Activated CD4-positive, alpha-beta T cell treated with anti-CD3 and anti-CD28 coated beads, Interleukin-2, amount 10 ng/mL, durations not matched to agents 7 days and 5 days (primary cell): ENCODE measurements around the gene IL3. TPM values are rescaled to one million over a fixed set of nuclear protein-coding genes. Genes with fewer than 3 reads are reported as not detected.

Experiments used
- CTCF ChIA-PET: fragments of 350-600 bp; sonication (Branson Sonifier 250); formaldehyde crosslinking; loops from one replicate; lab custom pipeline; 2021; ENCODE audit warnings: antibody characterized with exemption; lab: Charles Lee
- POLR2A ChIA-PET: fragments of 350-600 bp; sonication (Branson Sonifier 250); formaldehyde crosslinking; loops from one replicate; lab custom pipeline; 2021; ENCODE audit warnings: antibody characterized with exemption; lab: Charles Lee
- DNase-seq: peaks from one replicate; pipeline ENCODE4 v3.0.0-alpha.2; 2020
- H3K27ac Mint-ChIP-seq: one replicate; pipeline ENCODE4 v1.8.0; 2021; ENCODE audit warnings: mild to moderate bottlenecking, moderate library complexity, mixed read lengths
- H3K27me3 Mint-ChIP-seq: one replicate; pipeline ENCODE4 v1.8.0; 2021; ENCODE audit warnings: mixed read lengths
- H3K36me3 Mint-ChIP-seq: one replicate; pipeline ENCODE4 v1.8.0; 2021; ENCODE audit warnings: low read depth, mixed read lengths
- H3K4me1 Mint-ChIP-seq: one replicate; pipeline ENCODE4 v1.8.0; 2021; ENCODE audit warnings: mixed read lengths
- H3K4me3 Mint-ChIP-seq: one replicate; pipeline ENCODE4 v1.8.0; 2021; ENCODE audit warnings: mild to moderate bottlenecking, moderate library complexity, mixed read lengths
- H3K9me3 Mint-ChIP-seq: one replicate; pipeline ENCODE4 v1.8.0; 2021; ENCODE audit warnings: mixed read lengths
- total RNA-seq, 2 experiments: library from RNA; stranded (reverse); gene quantifications; one replicate each; pipeline ENCODE4 v1.2.3, GENCODE V29; 2021

The IL3 gene, protein sequence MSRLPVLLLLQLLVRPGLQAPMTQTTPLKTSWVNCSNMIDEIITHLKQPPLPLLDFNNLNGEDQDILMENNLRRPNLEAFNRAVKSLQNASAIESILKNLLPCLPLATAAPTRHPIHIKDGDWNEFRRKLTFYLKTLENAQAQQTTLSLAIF
- total RNA-seq, result under 1 TPM; 0.20 to 0.40 TPM

DNA sequence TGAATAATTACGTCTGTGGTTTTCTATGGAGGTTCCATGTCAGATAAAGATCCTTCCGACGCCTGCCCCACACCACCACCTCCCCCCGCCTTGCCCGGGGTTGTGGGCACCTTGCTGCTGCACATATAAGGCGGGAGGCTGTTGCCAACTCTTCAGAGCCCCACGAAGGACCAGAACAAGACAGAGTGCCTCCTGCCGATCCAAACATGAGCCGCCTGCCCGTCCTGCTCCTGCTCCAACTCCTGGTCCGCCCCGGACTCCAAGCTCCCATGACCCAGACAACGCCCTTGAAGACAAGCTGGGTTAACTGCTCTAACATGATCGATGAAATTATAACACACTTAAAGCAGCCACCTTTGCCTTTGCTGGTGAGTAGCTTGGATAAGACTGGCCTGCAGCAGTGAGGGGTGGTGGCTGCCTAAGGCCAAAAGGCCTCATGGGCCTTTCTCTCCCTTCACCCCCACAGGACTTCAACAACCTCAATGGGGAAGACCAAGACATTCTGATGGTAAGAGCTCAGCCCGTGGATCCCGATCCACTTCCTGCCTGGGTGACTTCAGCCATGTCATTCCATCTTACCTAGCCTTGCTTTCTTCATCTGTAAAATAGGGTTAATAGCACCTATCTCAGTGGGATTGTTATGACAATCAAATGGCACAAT is at the start of gene IL3:
IL3 (plus strand) TSS at position 155 of the 661 bp plus-strand sequence; CDS start at position 207, 52 bp downstream.
- Mint-ChIP-seq H3K4me1 (peaks cover 69% of the 10 kb centered on the region), H3K4me3 (no peak within 1 kb of the TSS), H3K36me3 (no peaks in the 10 kb centered on the region), H3K27ac (peak within 1 kb of the TSS; percentile 25), H3K9me3 (no peaks in the 10 kb centered on the region), H3K27me3 (peaks cover 3% of the 10 kb centered on the region)
- ChIA-PET POLR2A (no interaction called here), CTCF (interaction anchor here (1.2 to 4.3 kb wide), 6 partner anchors 14 to 471 kb away, joined by 3 to 14 read pairs (median 4); no protein-coding TSS in a partner anchor)
- no peak for DNase-seq

DNA sequence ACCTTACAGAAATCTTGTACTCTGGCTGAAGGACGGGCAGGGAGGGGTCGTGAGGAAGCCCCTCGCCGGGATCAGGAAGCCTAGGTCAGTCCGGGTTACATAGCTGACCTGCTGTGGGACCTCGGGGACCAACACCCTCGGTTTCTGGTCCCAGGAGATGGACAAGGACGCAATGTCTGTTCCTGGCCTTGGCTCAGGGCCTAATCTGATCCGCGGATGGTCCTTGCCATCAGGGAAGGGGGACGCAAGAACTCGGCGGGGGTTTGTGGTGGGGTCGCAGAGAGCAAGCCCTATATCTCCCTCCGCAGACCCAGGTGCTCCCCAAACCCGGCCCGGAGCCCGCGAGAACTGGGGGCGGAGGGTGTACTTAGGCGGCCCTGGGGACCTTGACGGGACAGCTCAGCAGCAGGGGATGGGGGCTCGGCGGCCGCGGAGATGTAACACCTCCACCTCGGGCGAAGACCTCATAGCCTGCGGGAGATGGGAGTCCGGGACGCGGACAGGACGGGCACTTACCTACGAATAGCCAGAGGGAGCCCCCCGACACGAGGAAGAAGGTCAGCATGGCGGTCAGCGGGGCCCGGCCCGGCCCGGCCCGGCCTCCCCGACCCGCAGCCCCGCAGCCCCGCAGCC is 49.4 kb upstream of the IL3 start:
- Mint-ChIP-seq H3K27me3 (peaks cover 65% of the 10 kb centered on the region), H3K9me3 (no peaks in the 10 kb centered on the region), H3K4me1 (peaks cover 30% of the 10 kb centered on the region), H3K27ac (no peak overlapping the region), H3K4me3 (peak overlapping the region; percentile 65), H3K36me3 (peaks cover 4% of the 10 kb centered on the region)
- no peak for DNase-seq
- ChIA-PET POLR2A (no interaction called here), CTCF (interaction anchor here (1.9 to 2.2 kb wide), 2 partner anchors 52 to 422 kb away, joined by 5 to 10 read pairs; no protein-coding TSS in a partner anchor)

DNA sequence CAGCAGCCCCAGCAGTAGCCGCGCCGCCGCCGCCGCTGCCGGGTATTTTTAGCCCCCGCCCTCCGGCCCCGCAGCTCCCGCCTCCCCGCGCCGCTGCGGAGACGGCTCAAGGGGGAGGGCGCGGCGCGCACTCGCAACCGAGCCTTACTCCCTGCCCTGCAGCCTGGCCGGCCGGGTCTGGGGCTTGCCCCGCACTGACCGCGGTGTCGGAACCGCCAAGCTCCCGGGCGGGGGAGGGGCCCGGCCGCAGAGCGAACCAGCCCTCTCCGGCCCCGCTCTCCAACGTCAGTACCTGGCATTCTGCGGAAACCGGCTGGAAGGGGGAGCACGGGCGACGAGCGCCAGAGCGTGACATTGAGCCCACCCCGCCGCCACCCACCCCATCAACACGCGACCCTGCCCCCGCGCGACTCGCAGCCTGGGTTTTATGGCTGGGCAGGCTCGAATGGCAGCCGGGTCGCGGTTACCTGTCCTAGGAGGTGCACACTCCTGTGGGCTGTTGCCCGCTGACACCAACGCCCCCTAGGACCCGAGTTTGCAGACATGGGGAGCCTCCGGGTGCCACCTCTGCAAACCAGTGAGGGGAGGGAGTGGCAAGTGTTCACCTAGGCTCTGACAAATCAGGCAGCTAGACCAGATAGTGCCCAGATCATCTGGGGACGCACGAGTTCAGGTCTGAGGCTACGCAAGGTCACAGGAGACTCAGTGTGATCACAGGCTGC is 48.7 kb upstream of the IL3 start, which contains the start of gene ACSL6:
ACSL6 (minus strand) TSS at position 37 of the 722 bp plus-strand sequence. CDS start 105 bp downstream, outside the sequence.
- Mint-ChIP-seq H3K36me3 (peaks cover 4% of the 10 kb centered on the region), H3K27ac (no peak within 1 kb of the TSS), H3K4me1 (peaks cover 37% of the 10 kb centered on the region), H3K4me3 (peak within 1 kb of the TSS; percentile 65), H3K27me3 (peaks cover 72% of the 10 kb centered on the region), H3K9me3 (no peaks in the 10 kb centered on the region)
- POLR2A ChIA-PET, result no interaction called here
- CTCF ChIA-PET, result no interaction called here
- peak; percentile 39 for DNase-seq

DNA sequence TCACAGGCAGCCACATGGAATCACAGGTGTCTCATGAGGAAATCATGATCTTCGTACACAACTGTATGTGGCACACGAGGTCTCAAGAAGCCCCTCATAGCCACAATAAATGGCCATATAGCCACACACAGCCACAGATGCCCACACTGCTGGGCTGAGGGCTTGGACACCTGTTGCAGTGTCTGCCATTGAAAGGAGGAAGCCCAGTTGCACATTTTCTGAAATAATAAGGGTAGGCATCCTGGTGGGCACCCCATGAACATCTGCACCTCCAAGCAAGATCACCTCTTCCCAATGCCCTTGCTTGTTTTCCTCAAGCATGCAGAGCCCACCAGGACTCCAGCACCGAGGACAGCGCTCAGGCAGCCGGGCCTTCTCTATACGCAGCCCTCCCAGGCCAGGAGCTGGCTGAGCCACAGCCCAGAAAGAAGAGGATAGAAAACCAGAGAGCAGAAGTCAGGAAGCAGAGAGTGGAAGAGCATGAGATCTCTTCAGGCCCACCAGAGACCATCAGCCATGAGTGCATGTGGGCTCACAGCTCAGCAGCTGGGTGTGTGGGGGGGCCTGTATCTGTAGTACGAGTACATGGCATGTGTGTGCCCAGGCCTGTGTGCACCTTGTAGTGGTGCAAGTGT is 48.0 kb upstream of the IL3 start:
- peak; percentile 46 for DNase-seq
- peaks cover 42% of the 10 kb centered on the region for H3K4me1 Mint-ChIP-seq
- H3K27me3 Mint-ChIP-seq, result peaks cover 79% of the 10 kb centered on the region
- ChIA-PET CTCF (interaction anchor here (1.3 kb wide), 1 partner anchor 50 kb away, joined by 3 read pairs; no protein-coding TSS in a partner anchor), POLR2A (interaction anchor here (0.6 kb wide), 1 partner anchor 749 kb away, joined by 3 read pairs; the partner anchor contains the start of gene CDC42SE2)
- H3K27ac Mint-ChIP-seq, result no peak overlapping the region
- peaks cover 4% of the 10 kb centered on the region for H3K36me3 Mint-ChIP-seq
- peak overlapping the region; percentile 54 for H3K4me3 Mint-ChIP-seq
- H3K9me3 Mint-ChIP-seq, result no peaks in the 10 kb centered on the region

DNA sequence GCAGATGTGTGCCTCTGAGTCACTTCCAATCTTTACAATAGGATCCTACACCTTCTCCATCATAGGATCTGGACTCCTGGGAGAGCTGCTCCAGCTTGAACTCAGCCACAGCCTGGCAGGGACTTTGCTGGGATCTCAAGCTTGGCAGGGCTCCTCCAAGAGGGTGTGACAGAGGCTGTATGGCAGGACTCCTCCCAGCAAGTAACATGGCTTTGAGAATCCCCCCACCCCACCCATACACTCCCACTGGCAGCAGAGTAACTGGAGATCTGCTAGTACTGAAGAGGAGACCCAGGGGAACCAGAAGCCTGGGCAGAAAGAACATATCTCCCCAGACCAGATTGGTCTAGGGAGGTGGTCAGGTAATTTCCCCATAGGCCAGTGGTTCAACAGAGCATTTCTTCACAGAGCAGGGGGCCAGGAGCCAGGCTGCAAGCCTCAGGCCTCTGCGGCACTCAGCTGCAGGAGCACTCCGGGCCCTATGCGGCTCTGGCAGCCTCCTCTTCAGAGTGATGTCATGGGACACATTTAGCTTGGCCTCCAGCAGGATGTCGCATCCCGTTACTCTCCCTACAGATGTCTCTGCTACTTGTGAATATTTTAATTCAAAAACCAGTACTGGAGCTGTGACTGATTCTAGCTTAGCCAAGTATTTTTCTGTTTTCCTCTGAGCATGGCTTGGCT is 47.3 kb upstream of the IL3 start:
- CTCF ChIA-PET, result interaction anchor here (0.5 to 1.3 kb wide), 3 partner anchors 12 to 752 kb away, joined by 3 to 4 read pairs (median 3); no protein-coding TSS in a partner anchor
- H3K4me3 Mint-ChIP-seq, result no peak overlapping the region
- H3K27me3 Mint-ChIP-seq, result peaks cover 86% of the 10 kb centered on the region
- H3K4me1 Mint-ChIP-seq, result peaks cover 42% of the 10 kb centered on the region
- no peak for DNase-seq
- H3K36me3 Mint-ChIP-seq, result peaks cover 4% of the 10 kb centered on the region
- no peaks in the 10 kb centered on the region for H3K9me3 Mint-ChIP-seq
- no peak overlapping the region for H3K27ac Mint-ChIP-seq
- POLR2A ChIA-PET, result interaction anchor here (0.6 kb wide), 1 partner anchor 749 kb away, joined by 3 read pairs; the partner anchor contains the start of gene CDC42SE2

DNA sequence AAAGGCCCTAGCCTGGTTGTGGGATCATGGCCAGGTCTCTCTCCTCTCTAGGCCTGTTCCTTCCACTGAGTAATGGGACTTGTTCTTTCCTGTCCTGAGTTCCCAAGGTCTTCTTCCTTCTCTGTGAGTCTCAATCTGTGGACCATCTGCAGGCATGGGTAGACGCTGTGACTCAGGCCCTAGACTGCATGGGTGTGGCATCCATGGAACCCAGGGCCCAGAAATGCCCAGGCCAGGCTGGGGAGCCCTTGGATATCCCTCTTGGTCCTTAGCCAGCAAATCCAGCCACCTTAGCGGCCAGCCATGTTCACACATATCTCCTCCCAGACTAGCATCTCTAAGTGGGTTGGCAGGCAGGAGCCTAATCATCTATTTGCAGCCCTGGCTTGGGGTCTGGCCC is 46.7 kb upstream of the IL3 start:
- no peak for DNase-seq
- H3K27me3 Mint-ChIP-seq, result peaks cover 84% of the 10 kb centered on the region
- no peak overlapping the region for H3K4me3 Mint-ChIP-seq
- no peaks in the 10 kb centered on the region for H3K9me3 Mint-ChIP-seq
- ChIA-PET CTCF (interaction anchor here (0.5 to 1.3 kb wide), 3 partner anchors 13 to 752 kb away, joined by 3 to 4 read pairs (median 3); no protein-coding TSS in a partner anchor), POLR2A (no interaction called here)
- peaks cover 43% of the 10 kb centered on the region for H3K4me1 Mint-ChIP-seq
- peaks cover 4% of the 10 kb centered on the region for H3K36me3 Mint-ChIP-seq
- no peak overlapping the region for H3K27ac Mint-ChIP-seq

DNA sequence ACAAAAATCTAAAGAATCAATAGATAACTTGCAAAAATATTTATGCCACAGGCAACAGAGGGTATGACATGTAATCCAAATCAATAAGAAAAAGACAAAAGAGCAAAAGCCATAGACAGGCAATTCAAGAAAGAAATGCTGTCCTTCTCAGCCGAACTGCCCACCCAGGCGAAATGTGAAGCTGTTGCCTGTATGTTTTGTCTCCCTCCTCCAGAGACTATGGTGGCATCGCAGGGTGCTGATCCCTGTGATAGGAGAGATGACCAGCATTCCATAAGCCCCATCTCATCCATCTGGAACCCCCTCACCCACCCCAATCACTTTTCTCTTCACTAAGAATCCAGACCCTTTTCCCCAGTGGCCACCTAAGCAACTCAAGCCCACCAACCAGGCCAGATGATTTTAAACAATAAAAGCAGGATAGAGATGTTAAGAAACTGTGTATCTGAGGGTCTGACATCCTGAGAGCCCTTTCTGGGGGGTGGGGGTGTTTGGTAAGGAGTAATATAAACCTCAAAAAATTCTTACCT is 43.7 kb upstream of the IL3 start:
- Mint-ChIP-seq H3K27me3 (peaks cover 72% of the 10 kb centered on the region), H3K4me1 (peaks cover 53% of the 10 kb centered on the region), H3K9me3 (no peaks in the 10 kb centered on the region), H3K27ac (no peak overlapping the region), H3K4me3 (no peak overlapping the region), H3K36me3 (peaks cover 2% of the 10 kb centered on the region)
- ChIA-PET CTCF (no interaction called here), POLR2A (no interaction called here)
- no peak for DNase-seq

DNA sequence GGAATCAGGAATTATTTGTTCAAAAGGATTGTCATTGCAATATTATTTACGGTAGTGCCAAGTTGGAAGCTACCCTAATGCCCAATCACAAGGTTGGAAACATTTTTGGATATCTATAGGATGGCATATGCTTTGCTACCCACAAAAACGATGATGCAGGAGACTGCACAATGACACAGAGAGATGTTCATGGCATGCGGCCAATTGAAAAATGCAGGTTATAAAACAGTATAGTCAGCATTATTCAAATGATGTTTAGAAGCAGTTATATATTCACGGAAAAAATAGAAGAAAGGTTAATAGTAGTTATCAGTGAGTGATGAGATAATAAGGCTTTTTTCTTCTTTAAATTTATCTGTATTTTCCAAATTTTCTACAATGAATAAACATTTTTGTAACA is 43.1 kb upstream of the IL3 start:
- H3K36me3 Mint-ChIP-seq, result peaks cover 2% of the 10 kb centered on the region
- ChIA-PET POLR2A (no interaction called here), CTCF (no interaction called here)
- DNase-seq, result no peak
- H3K4me1 Mint-ChIP-seq, result peaks cover 55% of the 10 kb centered on the region
- no peaks in the 10 kb centered on the region for H3K9me3 Mint-ChIP-seq
- no peak overlapping the region for H3K4me3 Mint-ChIP-seq
- peak overlapping the region; percentile 41 for H3K27ac Mint-ChIP-seq
- H3K27me3 Mint-ChIP-seq, result peaks cover 73% of the 10 kb centered on the region

DNA sequence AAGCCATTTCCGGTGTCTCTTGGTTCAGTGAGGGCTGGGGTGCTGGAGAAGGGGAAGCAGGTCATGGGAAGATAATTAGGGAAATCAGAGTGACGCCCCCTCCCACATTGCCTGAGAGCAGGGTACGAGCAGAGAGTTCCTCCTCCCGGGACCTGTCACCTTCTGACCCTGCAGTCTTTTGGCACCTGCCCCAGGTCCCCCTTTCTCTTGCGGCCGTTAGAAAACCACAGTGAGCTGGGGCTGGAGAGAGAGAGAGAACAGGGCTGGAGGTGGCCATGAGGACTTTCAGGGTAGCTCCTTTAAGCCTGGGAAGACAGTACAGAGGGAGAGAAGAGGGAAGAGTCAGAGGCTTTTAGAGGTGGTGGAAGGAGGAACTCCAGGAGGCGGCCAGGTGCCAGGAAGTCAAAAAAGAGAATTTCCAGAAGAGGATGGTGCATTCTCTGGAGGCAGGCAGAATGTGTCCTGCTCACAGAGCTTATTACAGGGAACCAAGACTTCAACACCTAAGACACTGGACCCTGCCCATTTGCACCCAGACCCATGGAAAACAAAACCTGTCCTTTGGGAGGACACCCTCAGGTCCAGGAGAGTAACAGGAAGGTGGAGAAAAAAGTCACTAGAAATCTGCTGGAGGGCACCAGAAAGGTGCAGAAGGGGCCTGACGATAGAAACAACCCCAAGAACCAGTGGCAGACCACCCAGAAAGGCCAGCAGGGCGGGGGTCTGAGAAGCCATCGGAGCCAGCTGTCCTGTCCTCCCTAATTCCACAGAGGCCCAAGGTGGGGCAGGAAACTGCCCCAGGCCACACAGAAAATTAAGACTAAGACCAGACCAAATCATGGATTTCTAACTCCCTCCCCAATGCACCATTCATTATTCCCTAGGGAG is 42.5 kb upstream of the IL3 start:
- H3K27ac Mint-ChIP-seq, result peak overlapping the region; percentile 41
- POLR2A ChIA-PET, result no interaction called here
- H3K27me3 Mint-ChIP-seq, result peaks cover 68% of the 10 kb centered on the region
- no peak for DNase-seq
- H3K4me1 Mint-ChIP-seq, result peaks cover 58% of the 10 kb centered on the region
- peaks cover 4% of the 10 kb centered on the region for H3K36me3 Mint-ChIP-seq
- H3K9me3 Mint-ChIP-seq, result no peaks in the 10 kb centered on the region
- no peak overlapping the region for H3K4me3 Mint-ChIP-seq
- CTCF ChIA-PET, result no interaction called here

DNA sequence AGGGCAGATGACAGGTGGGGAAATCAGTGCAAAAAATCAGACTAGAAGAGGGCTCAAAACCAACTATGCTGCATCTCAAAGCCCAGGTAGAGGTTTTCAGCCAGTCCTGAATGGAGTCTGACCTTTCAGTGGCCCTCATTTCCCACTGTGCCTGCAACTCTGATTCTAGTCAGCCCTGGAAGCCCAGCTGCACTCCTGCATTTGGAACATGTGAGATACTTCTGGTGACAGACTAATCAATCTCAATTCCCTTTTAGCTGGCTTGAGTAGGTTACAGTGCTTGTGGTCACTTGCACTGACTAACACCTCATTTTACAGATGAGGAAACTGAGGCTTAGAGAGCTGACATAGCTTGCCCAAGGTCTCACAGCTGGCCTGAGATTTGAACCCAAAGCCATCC is 41.1 kb upstream of the IL3 start:
- H3K9me3 Mint-ChIP-seq, result no peaks in the 10 kb centered on the region
- H3K4me1 Mint-ChIP-seq, result peaks cover 64% of the 10 kb centered on the region
- H3K27me3 Mint-ChIP-seq, result peaks cover 56% of the 10 kb centered on the region
- ChIA-PET POLR2A (no interaction called here), CTCF (interaction anchor here (1.1 to 1.9 kb wide), 3 partner anchors 12 to 430 kb away, joined by 3 to 13 read pairs (median 3); no protein-coding TSS in a partner anchor)
- peaks cover 5% of the 10 kb centered on the region for H3K36me3 Mint-ChIP-seq
- peak overlapping the region; percentile 34 for H3K4me3 Mint-ChIP-seq
- peak overlapping the region; percentile 97 for H3K27ac Mint-ChIP-seq
- no peak for DNase-seq
